Nephron (organoid): ENCODE data around the gene TWF2.
A peak's percentile ranks its signal among the peaks of the same experiment; 100 is the strongest.
"Not testable (repeated sequence)": the region's sequence is repeated elsewhere in the genome, so short reads cannot be mapped to it uniquely, and the experiment has no call there.

ENCODE experiments used
- H3K27ac Mint-ChIP-seq, 3 experiments: 2 replicates each; pipeline ENCODE4 v1.8.0; 2020; ENCODE audit warnings: mixed read lengths in 3 of 3, mild to moderate bottlenecking in 2 of 3, moderate library complexity in 1 of 3
- H3K27me3 Mint-ChIP-seq: 2 replicates; pipeline ENCODE4 v1.8.0; 2021; ENCODE audit warnings: low read depth, mild to moderate bottlenecking, moderate library complexity, mixed read lengths
- H3K36me3 Mint-ChIP-seq: 2 replicates; pipeline ENCODE4 v1.8.0; 2020; ENCODE audit warnings: low read depth, mixed read lengths
- H3K4me1 Mint-ChIP-seq: 2 replicates; pipeline ENCODE4 v1.8.0; 2020; ENCODE audit warnings: mixed read lengths
- H3K4me3 Mint-ChIP-seq, 3 experiments: 2 replicates each; pipeline ENCODE4 v1.8.0; 2020; ENCODE audit warnings: mild to moderate bottlenecking in 3 of 3, mixed read lengths in 3 of 3, moderate library complexity in 2 of 3
- H3K9me3 Mint-ChIP-seq: 2 replicates; pipeline ENCODE4 v1.8.0; 2020; ENCODE audit warnings: mixed read lengths
- TF ChIP-seq, protein P1 (sequence below), 3 experiments: fragments of 200-600 bp; sonication (generic); IDR thresholded peaks; one replicate each; pipeline ENCODE4 v1.5.0; 2021; ENCODE audit warnings: antibody characterized with exemption in 3 of 3; ENCODE audit not compliant: unreplicated experiment in 3 of 3

Gene TWF2

DNA sequence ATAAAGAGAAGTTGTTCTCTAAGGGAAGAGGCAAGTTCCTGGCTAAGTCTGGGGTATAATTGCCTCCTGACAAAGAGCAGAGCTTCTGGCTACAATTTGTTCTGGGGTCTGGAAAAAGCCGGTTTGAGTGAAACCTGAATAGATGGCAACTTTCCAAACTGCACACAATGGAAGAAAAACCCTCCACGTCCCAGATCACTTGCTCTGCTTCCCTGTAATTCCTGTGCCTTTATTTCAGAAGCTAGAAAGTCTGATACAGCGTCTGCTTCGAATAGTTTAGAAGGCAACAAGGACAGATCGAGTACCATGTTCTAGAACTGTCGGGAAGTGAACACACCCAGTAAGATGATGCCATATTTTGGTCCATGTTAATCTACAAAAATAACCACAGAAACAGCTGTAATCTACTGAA is 41.1 kb upstream of the TWF2 start:
- Mint-ChIP-seq H3K36me3 (peaks cover 9% of the 10 kb centered on the region), H3K27ac (peak overlapping the region; percentile 95 to 99 (median 98)), H3K4me3 (peak overlapping the region; percentile 92 to 99 (median 98)), H3K27me3 (no peaks in the 10 kb centered on the region), H3K4me1 (peaks cover 31% of the 10 kb centered on the region), H3K9me3 (no peaks in the 10 kb centered on the region)
- TF ChIP-seq, protein P1, sequence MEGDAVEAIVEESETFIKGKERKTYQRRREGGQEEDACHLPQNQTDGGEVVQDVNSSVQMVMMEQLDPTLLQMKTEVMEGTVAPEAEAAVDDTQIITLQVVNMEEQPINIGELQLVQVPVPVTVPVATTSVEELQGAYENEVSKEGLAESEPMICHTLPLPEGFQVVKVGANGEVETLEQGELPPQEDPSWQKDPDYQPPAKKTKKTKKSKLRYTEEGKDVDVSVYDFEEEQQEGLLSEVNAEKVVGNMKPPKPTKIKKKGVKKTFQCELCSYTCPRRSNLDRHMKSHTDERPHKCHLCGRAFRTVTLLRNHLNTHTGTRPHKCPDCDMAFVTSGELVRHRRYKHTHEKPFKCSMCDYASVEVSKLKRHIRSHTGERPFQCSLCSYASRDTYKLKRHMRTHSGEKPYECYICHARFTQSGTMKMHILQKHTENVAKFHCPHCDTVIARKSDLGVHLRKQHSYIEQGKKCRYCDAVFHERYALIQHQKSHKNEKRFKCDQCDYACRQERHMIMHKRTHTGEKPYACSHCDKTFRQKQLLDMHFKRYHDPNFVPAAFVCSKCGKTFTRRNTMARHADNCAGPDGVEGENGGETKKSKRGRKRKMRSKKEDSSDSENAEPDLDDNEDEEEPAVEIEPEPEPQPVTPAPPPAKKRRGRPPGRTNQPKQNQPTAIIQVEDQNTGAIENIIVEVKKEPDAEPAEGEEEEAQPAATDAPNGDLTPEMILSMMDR (IDR thresholded peaks at IDR 0.05; ENCODE audit: unreplicated experiment in 3 of 3) = no peak

DNA sequence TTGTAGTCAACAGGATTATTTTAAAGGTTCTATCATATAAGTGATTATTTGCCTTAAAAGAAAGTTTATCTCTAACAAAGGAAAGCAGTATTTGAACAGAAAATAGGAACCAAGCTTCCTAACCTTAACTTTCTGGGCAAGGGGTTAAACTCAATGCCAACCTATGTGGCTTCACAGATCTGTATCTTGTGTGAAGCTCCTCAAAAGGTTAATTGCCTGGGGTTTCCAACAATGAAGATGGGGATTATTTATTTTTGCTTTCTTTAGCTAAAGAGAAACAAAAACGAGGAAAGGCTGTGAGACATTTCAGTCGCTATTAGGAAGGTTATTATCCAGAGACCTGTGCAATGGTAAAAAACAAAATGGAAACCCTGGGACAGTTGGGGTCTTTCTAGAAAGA is 40.6 kb upstream of the TWF2 start:
- no peaks in the 10 kb centered on the region for H3K9me3 Mint-ChIP-seq
- TF ChIP-seq, protein P1 (IDR thresholded peaks at IDR 0.05; ENCODE audit: unreplicated experiment in 3 of 3) = no peak
- peak overlapping the region; percentile 95 to 99 (median 98) for H3K27ac Mint-ChIP-seq
- H3K27me3 Mint-ChIP-seq = no peaks in the 10 kb centered on the region
- peaks cover 10% of the 10 kb centered on the region for H3K36me3 Mint-ChIP-seq
- peak overlapping the region; percentile 92 to 99 (median 98) for H3K4me3 Mint-ChIP-seq
- H3K4me1 Mint-ChIP-seq = peaks cover 30% of the 10 kb centered on the region

DNA sequence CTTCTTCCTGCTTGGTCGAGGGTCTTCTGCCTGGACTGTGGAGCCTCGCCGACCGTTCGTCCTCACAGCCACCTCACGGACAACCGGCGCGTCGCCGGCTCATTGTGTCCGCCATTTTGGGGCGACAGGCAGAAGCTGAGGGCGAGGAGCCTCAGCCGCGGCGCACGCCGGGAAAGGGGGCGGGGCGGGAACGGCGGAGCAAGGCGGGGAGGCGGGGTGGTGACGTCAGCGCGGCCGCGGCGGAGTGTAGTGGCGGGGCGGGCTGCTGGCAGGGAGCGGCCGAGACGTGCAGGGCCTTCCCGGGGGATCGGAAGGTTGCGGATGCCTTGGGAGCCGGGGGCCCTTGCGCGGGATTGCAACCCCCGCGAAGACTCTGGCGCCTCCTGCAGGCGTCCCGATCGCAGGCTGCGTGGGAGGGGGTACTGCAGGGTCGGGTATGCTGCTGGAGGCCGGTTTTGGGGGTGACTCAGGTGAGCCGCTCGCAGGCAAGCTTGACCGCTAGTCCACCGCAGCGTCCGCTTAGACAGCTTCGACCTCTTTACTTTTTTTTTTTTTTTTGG is 39.6 kb upstream of the TWF2 start, which contains the start of gene WDR82:
Gene WDR82 (minus strand): TSS at position 140 of the 560 bp plus-strand sequence. CDS start 288 bp downstream, outside the sequence.
- Mint-ChIP-seq H3K4me1 (peaks cover 36% of the 10 kb centered on the region), H3K4me3 (peak within 1 kb of the TSS; percentile 96 to 100 (median 98)), H3K36me3 (peaks cover 20% of the 10 kb centered on the region), H3K9me3 (no peaks in the 10 kb centered on the region), H3K27me3 (no peaks in the 10 kb centered on the region), H3K27ac (peak within 1 kb of the TSS; percentile 95 to 99 (median 98))
- TF ChIP-seq, protein P1 (IDR thresholded peaks at IDR 0.05; ENCODE audit: unreplicated experiment in 3 of 3) = peak; percentile 32 to 56 (median 46)

DNA sequence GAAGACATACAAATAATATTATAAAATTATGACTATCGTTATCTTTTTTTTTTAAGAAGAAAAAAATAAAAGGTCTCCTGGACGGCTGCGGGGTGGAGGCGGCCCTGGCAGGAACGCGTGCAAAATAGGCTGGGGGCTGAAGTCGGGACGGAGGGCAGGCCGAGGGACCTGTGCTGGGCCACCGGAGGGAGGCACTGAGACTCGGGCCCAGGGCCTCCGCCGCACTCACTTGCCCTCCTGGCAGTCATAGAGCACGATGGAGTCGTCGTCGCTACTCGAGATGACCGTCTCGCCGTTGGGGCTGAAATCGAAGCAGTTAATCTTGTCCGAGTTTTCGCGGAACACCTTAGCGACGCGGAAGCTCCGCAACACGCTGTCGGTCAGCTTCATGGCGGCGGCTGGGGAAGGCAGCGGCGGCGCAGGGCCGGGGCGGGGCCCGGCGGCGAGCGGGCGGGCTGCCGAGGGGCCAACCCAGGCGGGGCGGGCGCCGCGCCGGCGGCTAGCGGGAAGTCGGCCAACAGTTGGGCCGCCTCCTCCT is 39.1 kb upstream of the TWF2 start:
- H3K36me3 Mint-ChIP-seq = peaks cover 25% of the 10 kb centered on the region
- peak overlapping the region; percentile 96 to 100 (median 98) for H3K4me3 Mint-ChIP-seq

DNA sequence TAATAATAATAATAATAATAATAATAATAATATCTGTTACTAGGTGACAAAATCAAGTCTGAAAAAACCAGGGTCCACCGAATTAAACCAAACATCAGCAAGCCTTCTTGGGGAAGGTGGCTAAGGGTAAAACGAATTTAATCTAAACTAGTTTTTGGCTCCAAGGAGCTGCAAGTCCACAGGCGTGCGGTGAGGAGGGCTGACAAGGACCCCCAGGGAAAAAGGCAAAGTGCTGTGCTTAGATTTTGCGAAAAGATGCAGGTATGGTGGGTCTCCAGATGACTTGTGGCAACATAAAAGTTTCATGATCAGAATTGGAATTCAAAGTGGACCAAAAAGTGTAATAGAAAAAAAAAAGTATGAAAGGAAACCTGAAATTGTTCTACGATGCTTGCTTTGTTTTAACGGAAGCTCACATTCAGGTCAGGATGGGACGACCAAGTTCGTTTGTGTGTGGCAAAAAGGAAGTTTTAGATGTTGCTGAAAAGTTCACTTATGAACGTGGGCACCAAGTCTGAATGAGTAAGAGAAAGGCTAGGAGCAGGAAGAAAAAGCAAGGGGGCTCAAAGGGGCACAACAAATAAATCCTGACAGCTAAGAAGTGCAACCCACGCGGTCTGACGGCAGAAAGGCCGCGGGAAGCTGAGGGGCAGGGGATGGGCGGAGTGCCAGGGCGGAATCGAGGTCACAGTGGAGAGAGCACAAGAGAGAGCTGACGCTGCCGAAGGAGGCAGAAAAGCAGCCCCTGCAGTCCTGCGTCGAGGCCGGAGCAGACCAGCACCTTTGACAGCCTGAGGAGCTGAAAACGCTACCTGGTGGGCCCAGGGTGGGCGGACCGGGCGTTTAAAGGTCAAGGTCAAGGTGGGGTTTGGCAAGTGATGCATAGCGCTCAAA is 38.4 kb upstream of the TWF2 start:
- H3K9me3 Mint-ChIP-seq = no peaks in the 10 kb centered on the region

More for the DNA sequence above, 39.1 kb upstream of the TWF2 start:
- H3K27me3 Mint-ChIP-seq = no peaks in the 10 kb centered on the region
- H3K27ac Mint-ChIP-seq = peak overlapping the region; percentile 95 to 99 (median 98)
- peaks cover 36% of the 10 kb centered on the region for H3K4me1 Mint-ChIP-seq
- TF ChIP-seq, protein P1 (IDR thresholded peaks at IDR 0.05; ENCODE audit: unreplicated experiment in 3 of 3) = peak in 2 of 3 experiments; percentile 44 to 50
- H3K9me3 Mint-ChIP-seq = no peaks in the 10 kb centered on the region

DNA sequence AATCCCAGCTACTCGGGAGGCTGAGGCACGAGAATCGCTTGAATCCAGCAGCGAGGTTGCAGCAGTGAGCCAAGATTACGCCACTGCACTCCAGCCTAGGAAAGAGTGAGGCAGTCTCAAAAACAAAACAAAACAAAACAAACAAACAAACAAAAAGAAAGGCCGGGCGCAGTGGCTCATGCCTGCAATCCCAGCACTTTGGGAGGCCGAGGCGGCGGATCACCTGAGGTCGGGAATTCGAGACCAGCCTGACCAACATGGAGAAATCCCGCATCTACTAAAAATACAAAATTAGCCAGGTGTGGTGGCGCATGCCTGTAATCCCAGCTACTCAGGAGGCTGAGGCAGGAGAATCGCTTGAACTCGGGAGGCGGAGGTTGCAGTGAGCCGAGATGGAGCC is 35.8 kb upstream of the TWF2 start:
- peaks cover 44% of the 10 kb centered on the region for H3K4me1 Mint-ChIP-seq
- not testable (repeated sequence) for H3K27me3 Mint-ChIP-seq

More for the DNA sequence above, 38.4 kb upstream of the TWF2 start:
- Mint-ChIP-seq H3K27me3 (no peaks in the 10 kb centered on the region), H3K4me3 (peak overlapping the region; percentile 96 to 100 (median 98)), H3K36me3 (peaks cover 31% of the 10 kb centered on the region), H3K4me1 (peaks cover 40% of the 10 kb centered on the region), H3K27ac (peak overlapping the region; percentile 95 to 99 (median 98))
- TF ChIP-seq, protein P1 (IDR thresholded peaks at IDR 0.05; ENCODE audit: unreplicated experiment in 3 of 3) = no peak

More for the DNA sequence above, 35.8 kb upstream of the TWF2 start:
- peak overlapping the region in 2 of 3 experiments; percentile 51 to 81 for H3K27ac Mint-ChIP-seq
- H3K4me3 Mint-ChIP-seq = peak overlapping the region; percentile 62 to 75 (median 72)
- not testable (repeated sequence) for H3K9me3 Mint-ChIP-seq
- peaks cover 45% of the 10 kb centered on the region for H3K36me3 Mint-ChIP-seq
